HG03280 (cell line): ENCODE data around the gene NUP35.

Experiments used
- ATAC-seq: cut with Tn5 transposase; IDR thresholded peaks from one replicate; pipeline ENCODE4 v1.9.1; 2021; ENCODE audit warnings: mild to moderate bottlenecking, moderate library complexity; ENCODE audit not compliant: unreplicated experiment

The NUP35 gene

DNA sequence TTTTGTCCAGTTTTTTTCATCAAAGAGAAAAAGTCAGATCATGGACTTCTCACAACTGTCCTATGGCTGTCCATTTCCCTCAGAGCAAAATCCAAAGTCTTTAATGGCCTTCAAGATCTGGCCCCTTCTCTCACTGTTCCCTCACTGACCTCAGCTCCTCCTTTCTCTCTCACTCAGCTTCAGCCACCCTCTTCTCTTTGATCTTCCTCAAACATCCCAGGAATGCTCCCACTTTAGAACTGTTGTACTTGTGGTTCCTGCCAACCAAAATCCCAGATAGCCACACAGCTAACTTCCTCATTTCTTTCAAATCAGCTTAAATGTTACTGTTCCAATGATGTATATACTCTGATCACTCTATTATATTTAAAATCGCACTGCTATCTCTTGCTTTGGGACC lies 82.9 kb downstream of the NUP35 start:
- no peak for ATAC-seq

DNA sequence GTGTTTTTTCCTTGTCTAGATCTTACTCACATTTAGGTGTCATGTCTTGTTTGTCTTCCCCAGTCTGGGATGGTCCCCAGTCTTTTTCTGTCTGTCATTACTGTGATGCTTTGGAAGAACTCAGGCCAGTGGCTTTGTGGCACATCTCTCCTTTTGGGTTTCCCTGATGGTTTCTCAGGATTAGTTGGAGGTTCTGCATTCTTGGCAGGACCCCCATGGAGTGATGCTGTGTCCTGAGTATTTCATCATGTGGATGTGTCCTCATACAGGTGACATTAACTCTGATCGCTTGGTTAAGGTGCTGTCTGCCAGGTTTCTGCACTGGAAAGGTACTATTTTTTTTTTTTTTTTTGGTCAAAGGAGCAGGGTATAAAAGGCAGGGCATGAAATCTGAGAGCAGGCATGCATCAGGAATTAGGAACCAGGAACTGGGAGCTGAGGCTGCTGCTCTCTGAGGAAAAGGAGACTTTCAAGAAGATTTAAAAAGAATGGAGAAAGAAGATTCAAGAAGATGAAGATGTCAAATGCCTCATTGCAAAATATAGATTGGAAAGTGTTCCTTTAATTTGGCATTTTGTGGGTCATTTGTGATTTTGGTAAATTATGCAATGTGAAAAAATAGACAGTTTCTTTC lies 85.3 kb downstream of the NUP35 start:
- no peak for ATAC-seq
